GM19099 (cell line): ENCODE measurements around the gene PARD3B.

Source experiments
- POLR2A ChIP-seq: IDR thresholded peaks from 3 replicates; pipeline ENCODE4 v1.6.1; 2011; ENCODE audit warnings: low read depth; ENCODE audit not compliant: insufficient read length; ENCODE audit errors: extremely low read depth

The PARD3B gene, protein sequence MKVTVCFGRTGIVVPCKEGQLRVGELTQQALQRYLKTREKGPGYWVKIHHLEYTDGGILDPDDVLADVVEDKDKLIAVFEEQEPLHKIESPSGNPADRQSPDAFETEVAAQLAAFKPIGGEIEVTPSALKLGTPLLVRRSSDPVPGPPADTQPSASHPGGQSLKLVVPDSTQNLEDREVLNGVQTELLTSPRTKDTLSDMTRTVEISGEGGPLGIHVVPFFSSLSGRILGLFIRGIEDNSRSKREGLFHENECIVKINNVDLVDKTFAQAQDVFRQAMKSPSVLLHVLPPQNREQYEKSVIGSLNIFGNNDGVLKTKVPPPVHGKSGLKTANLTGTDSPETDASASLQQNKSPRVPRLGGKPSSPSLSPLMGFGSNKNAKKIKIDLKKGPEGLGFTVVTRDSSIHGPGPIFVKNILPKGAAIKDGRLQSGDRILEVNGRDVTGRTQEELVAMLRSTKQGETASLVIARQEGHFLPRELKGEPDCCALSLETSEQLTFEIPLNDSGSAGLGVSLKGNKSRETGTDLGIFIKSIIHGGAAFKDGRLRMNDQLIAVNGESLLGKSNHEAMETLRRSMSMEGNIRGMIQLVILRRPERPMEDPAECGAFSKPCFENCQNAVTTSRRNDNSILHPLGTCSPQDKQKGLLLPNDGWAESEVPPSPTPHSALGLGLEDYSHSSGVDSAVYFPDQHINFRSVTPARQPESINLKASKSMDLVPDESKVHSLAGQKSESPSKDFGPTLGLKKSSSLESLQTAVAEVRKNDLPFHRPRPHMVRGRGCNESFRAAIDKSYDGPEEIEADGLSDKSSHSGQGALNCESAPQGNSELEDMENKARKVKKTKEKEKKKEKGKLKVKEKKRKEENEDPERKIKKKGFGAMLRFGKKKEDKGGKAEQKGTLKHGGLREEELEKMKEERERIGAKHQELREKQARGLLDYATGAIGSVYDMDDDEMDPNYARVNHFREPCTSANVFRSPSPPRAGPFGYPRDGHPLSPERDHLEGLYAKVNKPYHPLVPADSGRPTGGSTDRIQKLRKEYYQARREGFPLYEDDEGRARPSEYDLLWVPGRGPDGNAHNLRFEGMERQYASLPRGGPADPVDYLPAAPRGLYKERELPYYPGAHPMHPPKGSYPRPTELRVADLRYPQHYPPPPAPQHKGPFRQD (N-terminal part only)

DNA sequence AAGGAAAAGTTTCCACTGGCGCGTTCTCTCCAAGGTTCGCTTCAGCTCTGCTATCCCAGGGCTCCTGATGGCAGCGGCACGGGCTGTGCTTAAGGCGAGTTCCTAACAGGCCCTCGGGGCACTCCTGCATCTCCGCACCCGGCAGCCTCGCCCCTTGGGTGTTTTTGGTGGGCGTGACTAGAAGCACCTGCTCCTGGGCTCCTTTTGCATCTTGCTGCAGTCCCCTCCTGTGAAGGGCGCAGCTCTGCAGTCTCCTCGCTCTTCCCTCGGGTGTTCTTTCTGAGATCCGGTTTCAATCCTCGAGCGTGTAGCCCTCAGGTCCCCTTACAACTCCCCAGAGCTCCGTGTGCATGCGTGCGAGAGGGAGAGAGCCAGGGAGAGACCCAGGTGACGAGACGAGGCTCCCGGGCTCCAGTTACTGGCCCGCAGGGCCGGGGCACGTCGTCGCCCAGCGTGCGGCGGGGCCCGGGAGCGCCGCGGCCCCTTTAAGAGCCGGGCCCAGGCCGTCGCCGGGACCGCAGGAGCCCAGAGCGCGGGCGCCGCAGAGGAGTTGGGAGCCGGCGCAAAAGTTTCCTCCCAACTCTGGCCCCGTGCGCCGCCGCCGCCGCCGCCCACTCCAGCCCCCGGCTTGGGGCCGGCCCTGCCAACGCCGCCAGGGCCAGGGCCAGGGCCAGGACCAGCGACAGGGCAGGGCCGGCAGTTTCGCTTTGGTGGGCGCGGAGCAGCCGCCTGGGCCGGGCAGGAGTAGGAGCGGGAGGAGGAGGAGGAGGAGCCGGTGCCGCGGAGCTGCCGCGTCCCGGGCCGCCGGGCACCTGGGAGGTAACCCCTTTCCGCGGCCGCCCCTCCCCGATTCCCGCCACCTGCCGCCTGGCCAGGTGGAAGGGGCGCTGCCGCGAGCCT lies at the start of gene PARD3B:
Gene PARD3B, plus strand, starts transcription at position 515 of the 900 bp plus-strand sequence. CDS start 525 bp downstream, outside the sequence.
- no peak for TF ChIP-seq POLR2A

DNA sequence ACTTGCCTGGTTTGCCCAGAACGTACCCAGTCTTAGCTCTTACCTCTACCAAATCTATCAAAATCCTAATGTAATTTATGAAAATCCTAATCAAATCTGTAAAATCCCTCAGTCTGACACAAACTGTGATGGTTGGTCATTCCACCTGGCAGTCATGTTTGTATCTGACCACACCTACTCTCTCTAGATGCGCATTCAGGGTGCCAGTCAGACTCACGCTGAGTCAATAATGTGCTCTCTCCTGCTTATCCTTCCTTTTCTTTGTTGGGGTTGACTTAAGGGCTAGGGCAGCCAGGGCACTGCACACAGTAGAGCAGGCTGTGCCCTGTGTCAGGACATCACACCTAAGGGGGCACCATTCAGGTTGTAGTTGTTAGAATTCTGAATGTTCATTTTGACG lies 48.5 kb upstream of the PARD3B start:
- TF ChIP-seq POLR2A, result no peak

GRCh38 chr2:204497855-204498254 lies 47.4 kb upstream of the PARD3B start:
- TF ChIP-seq POLR2A, result no peak

GRCh38 chr2:204498291-204498690 lies 47.0 kb upstream of the PARD3B start:
- no peak for TF ChIP-seq POLR2A

DNA sequence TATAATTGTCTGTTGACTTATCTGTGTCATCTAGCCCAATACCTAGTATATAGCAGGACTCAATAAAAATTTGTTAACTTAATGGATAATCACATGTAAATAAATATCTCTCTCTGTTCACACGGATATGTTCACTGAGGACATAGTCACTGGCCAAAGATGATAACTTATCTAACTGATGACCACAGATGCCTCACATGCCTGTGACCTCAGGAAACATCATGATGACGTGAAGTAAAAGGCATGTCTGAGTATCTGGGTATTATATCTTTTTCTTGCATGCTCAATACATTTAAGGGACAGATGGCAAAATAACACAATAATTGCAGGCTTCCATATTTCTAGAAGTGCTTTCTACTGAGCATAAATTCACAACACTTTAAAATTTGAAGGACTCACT lies 41.4 kb upstream of the PARD3B start:
- no peak for TF ChIP-seq POLR2A

DNA sequence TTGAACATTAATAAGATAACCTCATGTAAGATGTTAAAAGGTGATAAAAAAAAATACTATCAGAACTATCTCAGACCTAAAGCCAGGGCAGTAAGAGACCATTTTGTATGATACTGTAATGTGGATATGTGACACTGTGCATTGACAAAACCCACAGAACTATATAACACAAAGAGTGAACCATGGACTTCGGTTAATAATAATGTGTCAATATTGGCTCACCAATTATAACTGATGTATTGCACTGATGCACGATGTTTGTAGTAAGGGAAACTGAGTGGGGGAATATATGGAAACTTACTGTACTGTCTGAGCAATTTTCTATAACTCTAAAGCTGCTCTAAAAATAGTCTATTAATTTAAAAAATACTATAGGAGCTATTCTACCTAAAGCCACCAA lies 40.7 kb upstream of the PARD3B start:
- TF ChIP-seq POLR2A, result no peak

DNA sequence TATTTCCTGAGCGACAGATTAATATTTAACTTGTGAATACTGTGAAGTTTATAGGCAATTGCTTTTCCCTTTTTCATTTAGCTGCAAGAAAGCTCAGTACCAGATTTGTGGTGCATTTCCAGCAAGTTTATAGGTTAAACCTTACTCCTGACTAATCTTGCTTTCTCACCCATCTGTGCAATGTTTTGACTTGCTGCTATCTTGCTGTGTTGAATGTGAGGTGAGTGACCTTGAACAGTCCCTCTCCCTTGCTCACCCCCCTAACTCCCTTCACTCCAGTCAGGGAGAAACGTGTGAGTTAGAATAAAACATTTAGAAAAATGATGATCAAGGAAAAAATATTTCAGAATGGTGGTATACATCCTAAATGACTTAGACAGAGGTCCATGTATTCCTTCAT lies 39.8 kb upstream of the PARD3B start:
- no peak for TF ChIP-seq POLR2A

- no peak for TF ChIP-seq POLR2A
Measured at GRCh38 chr2:204505946-204506345, 39.3 kb upstream of the PARD3B start.

- TF ChIP-seq POLR2A, result no peak
Measured at GRCh38 chr2:204507636-204508035, 37.6 kb upstream of the PARD3B start.

DNA sequence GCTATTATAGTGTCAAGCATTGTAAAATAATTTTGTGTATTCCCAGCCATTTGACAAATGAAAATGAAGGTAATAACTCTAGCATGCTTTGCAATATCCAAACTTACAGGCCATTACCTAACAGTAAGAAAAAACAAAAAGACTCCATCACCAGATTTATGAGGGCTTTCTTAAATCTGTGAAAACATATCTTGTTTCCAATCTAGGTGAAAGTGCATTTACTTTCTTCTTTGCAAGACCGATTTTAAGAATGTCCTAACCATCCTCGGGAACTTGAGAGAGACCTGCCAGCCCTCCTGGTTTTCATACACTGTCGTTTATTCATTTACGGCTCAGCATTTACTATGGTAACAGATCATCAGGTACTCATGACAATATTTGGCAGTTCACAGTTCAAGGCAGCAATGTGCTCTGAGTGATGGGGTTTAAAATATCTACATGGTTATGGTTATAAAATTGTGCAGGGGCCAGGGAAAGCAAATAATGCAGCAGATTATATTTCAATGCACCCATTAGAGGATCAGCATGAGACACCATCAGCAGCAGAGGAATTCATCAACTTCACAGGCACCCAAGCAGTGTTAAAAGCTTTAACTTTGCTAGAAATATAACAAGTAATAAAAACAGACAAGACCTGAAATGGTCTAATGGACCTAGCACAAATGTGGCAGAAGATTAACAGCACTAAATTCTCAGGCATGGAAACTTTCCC lies 34.4 kb upstream of the PARD3B start:
- no peak for TF ChIP-seq POLR2A

- TF ChIP-seq POLR2A, result no peak
Measured at GRCh38 chr2:204514439-204514838, 30.8 kb upstream of the PARD3B start.

- TF ChIP-seq POLR2A, result no peak
Measured at GRCh38 chr2:204515416-204515815, 29.9 kb upstream of the PARD3B start.

DNA sequence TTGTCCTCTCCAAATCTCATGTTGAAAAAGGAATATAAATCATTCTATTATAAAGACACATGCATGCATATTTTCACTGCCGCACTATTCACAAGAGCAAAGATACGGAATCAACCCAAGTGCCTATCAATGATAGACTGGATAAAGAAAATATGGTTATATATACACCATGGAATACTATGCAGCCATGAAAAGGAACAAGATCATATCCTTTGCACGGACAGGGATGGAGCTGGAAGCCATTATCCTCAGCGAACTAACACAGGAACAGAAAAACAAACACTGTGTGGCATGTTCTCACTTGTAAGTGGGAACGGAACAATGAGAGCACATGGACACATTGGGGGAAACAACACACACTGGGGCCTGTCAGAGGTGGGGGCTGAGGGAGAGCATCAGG lies 28.1 kb upstream of the PARD3B start:
- TF ChIP-seq POLR2A, result no peak

- TF ChIP-seq POLR2A, result no peak
Measured at GRCh38 chr2:204529795-204530463, 15.3 kb upstream of the PARD3B start.

- no peak for TF ChIP-seq POLR2A
Measured at GRCh38 chr2:204530464-204530805, 14.8 kb upstream of the PARD3B start.
